Astrocyte of the cerebellum (primary cell): ENCODE measurements around the gene CLIP4.
"Not testable (repeated sequence)": the region's sequence is repeated elsewhere in the genome, so short reads cannot be mapped to it uniquely, and the experiment has no call there.

Source experiments
- DNase-seq: peaks from one replicate; pipeline ENCODE4 v3.0.0-alpha.2; 2011; ENCODE audit warnings: low read depth
- H3K4me3 ChIP-seq: 2 replicates; pipeline ENCODE4 v1.5.1; 2011; ENCODE audit warnings: mild to moderate bottlenecking, low read depth, low read length, moderate library complexity
- in situ Hi-C: cut with HindIII; loops from 2 replicates; pipeline ENCODE4 v1.10.0; 2017; ENCODE audit warnings: low sequenced_read_pairs
- TF ChIP-seq, protein P1 (sequence below): IDR thresholded peaks from 2 replicates; pipeline ENCODE4 v1.5.1; 2012; ENCODE audit warnings: low read length, low read depth, moderate library complexity, mild to moderate bottlenecking; ENCODE audit errors: missing control alignments

The CLIP4 gene

DNA sequence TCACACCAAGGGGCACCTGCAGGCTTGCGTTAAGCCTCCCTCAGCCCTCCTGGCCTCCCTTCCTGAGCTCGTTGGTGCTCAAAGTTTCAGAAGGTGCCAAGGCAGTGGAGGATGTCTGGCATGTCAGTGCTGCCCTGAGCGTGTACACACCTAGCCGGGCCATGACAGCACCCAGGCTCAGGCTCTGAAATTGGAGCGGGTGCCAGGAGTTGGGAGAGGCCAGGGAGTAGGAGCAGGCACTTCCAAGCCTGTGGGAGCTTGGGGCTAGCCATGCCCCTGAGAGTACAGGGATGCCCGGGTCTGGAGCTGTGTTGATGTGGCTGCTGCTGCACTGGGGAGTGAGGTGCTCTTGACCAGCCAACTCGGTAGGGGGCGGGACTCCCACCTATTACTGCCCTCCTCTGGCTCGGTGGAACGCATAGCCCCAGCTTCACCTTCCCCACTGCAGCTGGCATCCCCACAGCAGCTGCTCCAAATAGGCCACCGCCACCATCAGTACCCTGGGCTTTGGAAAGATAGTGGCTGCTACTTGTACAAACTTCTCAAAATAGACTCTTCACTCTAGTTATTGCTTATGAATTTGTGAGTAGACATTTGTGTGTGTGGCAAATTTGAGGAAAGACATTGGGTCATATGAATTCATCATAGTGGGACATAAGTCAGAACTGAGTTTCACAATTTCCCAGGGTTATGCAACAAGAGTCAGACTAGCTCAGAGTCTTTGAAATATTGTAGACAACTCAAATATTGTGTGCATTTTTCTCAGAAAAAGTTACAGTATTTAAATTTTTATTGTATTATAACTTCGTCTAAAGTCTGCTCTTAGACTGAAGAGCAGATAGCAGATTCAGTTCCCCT is 34.1 kb upstream of the CLIP4 start:
- in situ Hi-C loops = no loop called here
- DNase-seq = no peak
- TF ChIP-seq, protein P1, sequence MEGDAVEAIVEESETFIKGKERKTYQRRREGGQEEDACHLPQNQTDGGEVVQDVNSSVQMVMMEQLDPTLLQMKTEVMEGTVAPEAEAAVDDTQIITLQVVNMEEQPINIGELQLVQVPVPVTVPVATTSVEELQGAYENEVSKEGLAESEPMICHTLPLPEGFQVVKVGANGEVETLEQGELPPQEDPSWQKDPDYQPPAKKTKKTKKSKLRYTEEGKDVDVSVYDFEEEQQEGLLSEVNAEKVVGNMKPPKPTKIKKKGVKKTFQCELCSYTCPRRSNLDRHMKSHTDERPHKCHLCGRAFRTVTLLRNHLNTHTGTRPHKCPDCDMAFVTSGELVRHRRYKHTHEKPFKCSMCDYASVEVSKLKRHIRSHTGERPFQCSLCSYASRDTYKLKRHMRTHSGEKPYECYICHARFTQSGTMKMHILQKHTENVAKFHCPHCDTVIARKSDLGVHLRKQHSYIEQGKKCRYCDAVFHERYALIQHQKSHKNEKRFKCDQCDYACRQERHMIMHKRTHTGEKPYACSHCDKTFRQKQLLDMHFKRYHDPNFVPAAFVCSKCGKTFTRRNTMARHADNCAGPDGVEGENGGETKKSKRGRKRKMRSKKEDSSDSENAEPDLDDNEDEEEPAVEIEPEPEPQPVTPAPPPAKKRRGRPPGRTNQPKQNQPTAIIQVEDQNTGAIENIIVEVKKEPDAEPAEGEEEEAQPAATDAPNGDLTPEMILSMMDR = no peak
- H3K4me3 ChIP-seq = no peak overlapping the region

DNA sequence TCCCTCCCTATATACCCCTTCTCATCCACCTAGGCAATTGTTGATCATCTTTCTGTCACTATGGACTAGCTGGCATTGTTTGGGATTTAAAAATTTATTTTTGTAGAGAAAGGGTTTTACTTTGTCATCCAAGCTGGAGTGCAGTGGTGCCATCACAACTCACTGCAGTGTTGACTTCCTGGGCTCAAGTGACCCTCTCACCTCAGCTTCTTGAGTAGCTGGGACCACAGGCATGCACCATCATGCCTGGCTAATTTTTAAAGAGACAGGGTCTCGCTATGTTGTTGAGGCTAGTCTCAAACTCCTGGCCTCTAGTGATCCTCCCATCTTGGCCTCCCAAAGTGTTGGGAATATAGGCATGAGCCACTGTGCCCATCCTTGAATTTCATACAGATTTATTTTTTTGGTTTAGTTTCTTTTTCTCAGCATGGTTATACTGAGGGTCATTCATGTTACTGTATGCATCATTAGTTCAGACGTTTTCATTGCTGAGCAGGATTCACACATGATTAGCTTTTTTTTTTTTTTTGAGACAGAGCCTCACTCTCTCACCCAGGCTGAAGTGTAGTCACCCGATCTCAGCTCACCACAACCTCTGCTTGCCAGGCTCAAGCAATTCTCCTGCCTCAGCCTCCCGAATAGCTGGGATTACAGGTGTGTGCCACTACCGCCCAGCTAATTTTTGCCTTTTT is 32.3 kb upstream of the CLIP4 start:
- DNase-seq = no peak
- in situ Hi-C loops = no loop called here
- TF ChIP-seq, protein P1 = no peak
- no peak overlapping the region for H3K4me3 ChIP-seq

DNA sequence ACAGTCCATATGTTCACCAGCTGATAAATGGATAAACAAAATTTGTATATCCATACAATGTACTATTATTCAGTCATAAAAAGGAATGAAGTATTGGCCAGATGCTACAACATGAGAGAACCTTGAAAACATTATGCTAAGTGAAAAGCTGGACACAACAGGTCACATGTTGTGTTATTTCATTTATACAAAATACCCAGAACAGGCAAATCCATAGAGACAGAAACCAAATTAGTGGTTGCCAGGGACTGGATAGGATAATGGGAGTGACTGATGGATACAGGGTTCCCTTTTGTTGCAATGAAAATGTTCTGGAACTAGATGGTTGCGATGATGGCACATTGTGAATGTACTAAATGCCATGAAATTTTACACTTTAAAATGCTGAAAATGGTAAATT is 30.7 kb upstream of the CLIP4 start:
- no peak overlapping the region for H3K4me3 ChIP-seq
- in situ Hi-C loops = no loop called here
- TF ChIP-seq, protein P1 = no peak
- no peak for DNase-seq

DNA sequence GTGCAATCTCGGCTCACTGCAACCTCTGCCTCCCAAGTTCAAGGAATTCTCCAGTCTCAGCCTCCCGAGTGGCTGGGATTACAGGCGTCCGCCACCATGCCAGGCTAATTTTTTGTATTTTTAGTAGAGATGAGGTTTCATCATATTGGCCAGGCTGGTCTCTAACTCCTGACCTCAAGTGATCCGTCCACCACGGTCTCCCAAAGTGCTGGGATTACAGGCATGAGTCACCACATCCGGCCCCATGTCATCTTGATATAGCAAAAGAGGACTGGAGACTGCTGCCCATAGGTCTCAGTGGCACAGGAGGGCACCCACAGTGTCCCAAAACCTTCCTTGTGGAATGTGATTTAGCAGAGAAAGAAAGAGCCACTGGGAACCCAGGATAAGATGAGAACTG is 24.9 kb upstream of the CLIP4 start:
- DNase-seq, in situ Hi-C loops, H3K4me3 ChIP-seq: not testable (repeated sequence)

DNA sequence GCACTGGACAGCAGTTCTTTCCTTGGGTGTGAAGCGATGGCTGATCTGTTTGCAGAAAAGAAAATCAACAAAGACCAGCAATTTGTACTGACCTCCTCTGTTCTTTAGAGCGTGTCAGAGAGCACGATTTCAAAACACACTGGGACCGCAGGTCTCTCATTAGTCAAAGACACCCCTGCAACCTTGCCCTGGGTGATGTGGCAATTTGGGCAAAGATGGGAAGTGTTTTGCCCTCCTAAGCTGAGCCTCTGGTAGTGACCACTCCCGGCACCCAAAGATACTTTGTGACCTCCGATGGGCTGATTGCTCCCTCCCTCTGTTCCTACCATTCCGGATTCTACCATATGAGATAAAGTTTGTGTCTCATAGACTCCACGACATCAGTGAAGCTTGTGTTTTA is 18.2 kb upstream of the CLIP4 start:
- no peak for DNase-seq
- TF ChIP-seq, protein P1 = no peak
- in situ Hi-C loops = no loop called here
- no peak overlapping the region for H3K4me3 ChIP-seq

DNA sequence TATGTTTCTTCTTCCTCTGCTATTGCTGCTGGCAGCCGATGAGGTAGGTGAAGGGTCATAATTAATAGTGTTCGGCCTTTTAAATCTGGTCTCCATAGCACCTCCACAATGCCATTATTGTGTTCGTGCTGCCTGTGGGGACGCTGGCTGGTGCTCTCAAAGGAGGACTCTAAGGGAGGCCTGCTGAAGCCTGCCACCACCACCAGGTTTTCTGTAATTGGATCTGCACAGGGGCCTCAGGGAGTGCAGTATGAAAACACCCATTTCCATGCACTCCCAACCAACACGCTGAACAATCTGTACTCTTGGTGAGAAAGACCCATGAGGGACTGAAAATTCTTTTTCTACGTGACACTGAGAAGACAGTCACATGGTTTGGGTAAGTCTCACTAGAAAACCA is 17.6 kb upstream of the CLIP4 start:
- DNase-seq = no peak
- in situ Hi-C loops = no loop called here
- no peak overlapping the region for H3K4me3 ChIP-seq
- TF ChIP-seq, protein P1 = no peak

DNA sequence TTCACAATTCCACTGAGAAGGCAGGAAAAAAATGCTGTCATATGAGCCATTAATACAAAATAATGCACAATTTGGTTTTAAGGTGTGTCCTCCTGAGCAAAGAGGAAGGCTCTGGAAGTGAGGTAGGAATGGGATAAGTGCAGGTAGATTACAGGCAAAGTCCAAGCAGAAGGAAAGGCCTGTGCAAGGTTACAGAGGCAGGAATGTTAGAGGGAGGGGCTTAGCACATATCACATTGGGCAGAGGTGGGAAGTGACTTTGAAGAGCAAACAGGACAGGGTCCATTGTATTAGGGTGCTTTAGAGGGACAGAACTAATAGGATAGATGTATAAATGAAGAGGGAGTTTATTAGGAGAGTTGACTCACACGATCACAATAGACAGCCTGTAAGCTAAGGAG is 14.7 kb upstream of the CLIP4 start:
- in situ Hi-C loops = no loop called here
- TF ChIP-seq, protein P1 = no peak
- H3K4me3 ChIP-seq = no peak overlapping the region
- DNase-seq = no peak
